Measurements from ENCODE around the gene PAK6. TPM values are rescaled to one million over a fixed set of nuclear protein-coding genes. Genes with fewer than 3 reads are reported as not detected.
A peak's percentile ranks its signal among the peaks of the same experiment; 100 is the strongest.

PAK6 gene
- total and polyA plus RNA-seq, 9 of the 15 experiments (the other 6 are each of a cell fraction or from before 2014, with no cell fraction given): 0.03 to 0.74 (median 0.16) TPM; not detected in 2

GRCh38 chr15:40307421-40308211, 68.8 kb downstream of the PAK6 start, which contains the start of gene PLCB2 (continued):
- TF ChIP-seq MEIS2 (IDR thresholded peaks at IDR 0.05; ENCODE audit: partially characterized antibody) (peak; percentile 13), HDGF (IDR thresholded peaks at IDR 0.05) (no peak), ZFP36 (IDR thresholded peaks at IDR 0.05; ENCODE audit: low read depth, low read length, partially characterized antibody) (peak; percentile 33), NUFIP1 (IDR thresholded peaks at IDR 0.05; ENCODE audit: partially characterized antibody) (no peak), CTCFL (IDR thresholded peaks at IDR 0.05; ENCODE audit: borderline replicate concordance, insufficient read depth, low read depth, low read length, poor library complexity, severe bottlenecking) (peak; percentile 58), ZBTB7A (IDR thresholded peaks at IDR 0.05; ENCODE audit: borderline replicate concordance, control insufficient read depth, low read depth, low read length) (peak; percentile 37; the same call in 1 of the 2 replicates), POLR2G (IDR thresholded peaks at IDR 0.05; ENCODE audit: low read depth, low read length) (peak; percentile 56), RBFOX2 (IDR thresholded peaks at IDR 0.05; ENCODE audit: low read depth, low read length) (peak; percentile 44; the same call in 1 of the 2 replicates), KHSRP (IDR thresholded peaks at IDR 0.05) (no peak), GABPA (tag; conservative IDR thresholded peaks at IDR 0.05; ENCODE audit: low read depth) (peak; percentile 73), YY1 (IDR thresholded peaks at IDR 0.05; ENCODE audit: borderline replicate concordance in 1 of 3, control insufficient read depth in 1 of 3, extremely low read depth in 1 of 3, insufficient read depth in 3 of 3, insufficient read length in 1 of 3, insufficient replicate concordance in 2 of 3, low read depth in 1 of 3, low read length in 2 of 3) (peak in 1 of 3 experiments; percentile 10), ZNF253 (CRISPR knock-in tag; conservative IDR thresholded peaks at IDR 0.05) (no peak), JUNB (CRISPR knock-in tag; conservative IDR thresholded peaks at IDR 0.05) (no peak), RAD51 (IDR thresholded peaks at IDR 0.05; ENCODE audit: borderline replicate concordance, low read depth) (no peak), RBM22 (IDR thresholded peaks at IDR 0.05; ENCODE audit: low read depth, low read length, poor library complexity, severe bottlenecking) (no peak), PHF8 (IDR thresholded peaks at IDR 0.05; ENCODE audit: borderline replicate concordance, low read length) (peak; percentile 50; the same call in 1 of the 2 replicates), SPI1 (IDR thresholded peaks at IDR 0.05; ENCODE audit: borderline replicate concordance, low read depth, low read length) (peak; percentile 44; the same call in 1 of the 2 replicates), PKNOX1 (IDR thresholded peaks at IDR 0.05) (no peak)
- TF ChIP-seq, protein P1, sequence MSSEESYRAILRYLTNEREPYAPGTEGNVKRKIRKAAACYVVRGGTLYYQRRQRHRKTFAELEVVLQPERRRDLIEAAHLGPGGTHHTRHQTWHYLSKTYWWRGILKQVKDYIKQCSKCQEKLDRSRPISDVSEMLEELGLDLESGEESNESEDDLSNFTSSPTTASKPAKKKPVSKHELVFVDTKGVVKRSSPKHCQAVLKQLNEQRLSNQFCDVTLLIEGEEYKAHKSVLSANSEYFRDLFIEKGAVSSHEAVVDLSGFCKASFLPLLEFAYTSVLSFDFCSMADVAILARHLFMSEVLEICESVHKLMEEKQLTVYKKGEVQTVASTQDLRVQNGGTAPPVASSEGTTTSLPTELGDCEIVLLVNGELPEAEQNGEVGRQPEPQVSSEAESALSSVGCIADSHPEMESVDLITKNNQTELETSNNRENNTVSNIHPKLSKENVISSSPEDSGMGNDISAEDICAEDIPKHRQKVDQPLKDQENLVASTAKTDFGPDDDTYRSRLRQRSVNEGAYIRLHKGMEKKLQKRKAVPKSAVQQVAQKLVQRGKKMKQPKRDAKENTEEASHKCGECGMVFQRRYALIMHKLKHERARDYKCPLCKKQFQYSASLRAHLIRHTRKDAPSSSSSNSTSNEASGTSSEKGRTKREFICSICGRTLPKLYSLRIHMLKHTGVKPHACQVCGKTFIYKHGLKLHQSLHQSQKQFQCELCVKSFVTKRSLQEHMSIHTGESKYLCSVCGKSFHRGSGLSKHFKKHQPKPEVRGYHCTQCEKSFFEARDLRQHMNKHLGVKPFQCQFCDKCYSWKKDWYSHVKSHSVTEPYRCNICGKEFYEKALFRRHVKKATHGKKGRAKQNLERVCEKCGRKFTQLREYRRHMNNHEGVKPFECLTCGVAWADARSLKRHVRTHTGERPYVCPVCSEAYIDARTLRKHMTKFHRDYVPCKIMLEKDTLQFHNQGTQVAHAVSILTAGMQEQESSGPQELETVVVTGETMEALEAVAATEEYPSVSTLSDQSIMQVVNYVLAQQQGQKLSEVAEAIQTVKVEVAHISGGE (CRISPR knock-in tag; IDR thresholded peaks at IDR 0.05): peak in 1 of 3 experiments; percentile 55; a peak in 2 of 6 replicates

All from K562 (cell line).